Aorta (tissue), 5 donors: ENCODE data around the gene LTB. TPM values are rescaled to one million over a fixed set of nuclear protein-coding genes. Genes with fewer than 3 reads are reported as not detected.
A peak's percentile ranks its signal among the peaks of the same experiment; 100 is the strongest.

Experiments used
- ATAC-seq: fragments of 200-7000 bp; cut with Tn5 transposase; one replicate; pipeline ENCODE4 v1.9.1; 2022; ENCODE audit warnings: moderate library complexity; ENCODE audit not compliant: low FRiP score
- DNase-seq, 2 donors: peaks; one replicate each; pipeline ENCODE4 v3.0.0-alpha.2; 2020
- H3K27ac ChIP-seq, 2 donors: one replicate each; pipeline ENCODE4 v1.5.1; 2013; ENCODE audit warnings: low read length in 2 of 2, mild to moderate bottlenecking in 2 of 2, moderate library complexity in 2 of 2, control low read depth in 1 of 2, inconsistent platforms in 1 of 2, low read depth in 1 of 2
- H3K27me3 ChIP-seq, 2 donors: one replicate each; pipeline ENCODE4 v1.6.1; 2013; ENCODE audit warnings: control low read depth in 1 of 2, low read length in 1 of 2, mild to moderate bottlenecking in 1 of 2, moderate library complexity in 1 of 2; ENCODE audit not compliant: insufficient read depth in 2 of 2, control insufficient read depth in 1 of 2
- H3K36me3 ChIP-seq, 2 donors: one replicate each; pipeline ENCODE4 v1.6.1; 2013; ENCODE audit warnings: control low read depth in 1 of 2, low read length in 1 of 2, mild to moderate bottlenecking in 1 of 2; ENCODE audit not compliant: insufficient read depth in 2 of 2, control insufficient read depth in 1 of 2
- H3K4me1 ChIP-seq, 2 donors: one replicate each; pipeline ENCODE4 v1.6.1; 2013; ENCODE audit warnings: low read length in 2 of 2, control low read depth in 1 of 2, mild to moderate bottlenecking in 1 of 2, moderate library complexity in 1 of 2; ENCODE audit not compliant: insufficient read depth in 2 of 2, control insufficient read depth in 1 of 2
- H3K4me3 ChIP-seq, 2 donors: one replicate each; pipeline ENCODE4 v1.5.1; 2013; ENCODE audit warnings: low read length in 2 of 2, control low read depth in 1 of 2, mild to moderate bottlenecking in 1 of 2
- H3K9me3 ChIP-seq: one replicate; pipeline ENCODE4 v1.6.1; 2013; ENCODE audit warnings: mild to moderate bottlenecking, low read length; ENCODE audit not compliant: control insufficient read depth
- WGBS, 2 donors: extraction: QIAGEN DNeasy Blood & Tissue Kit; methylation state at CpG; one replicate each; pipeline ENCODE4 v1.1.7; 2013; 5-methylcytosine and 5-hydroxymethylcytosine counted together
- intact Hi-C, 2 donors: fragments of 100-400 bp; cut with DNase I; formaldehyde crosslinking; loops; one replicate each; pipeline versions ENCODE4 v1.14.2 to v1.15.0; 2022
- polyA plus RNA-seq, 2 donors: library from polyadenylated mRNA; stranded (reverse); fragments of 200-250 nt; gene quantifications; one replicate each; pipeline ENCODE4 v1.2.3, GENCODE V29; 2013
- total RNA-seq, 2 donors: library from RNA; stranded (reverse); fragmentation: NEBNext Ultra II Directional; extraction: Animal tissue kit (Norgen Biotek cat#: 25700); gene quantifications; one replicate each; pipeline ENCODE4 v1.2.1, GENCODE V29; 2021
- donor health status: healthy with polysubstance abuse.
- donor health status: Bipolar disorder and iron deficiency.
- donor health status: DM: no; HTN: no; CAD: no.
- donor health status: DM: no; HTN: no; CAD: no.
- donor health status: DM: yes; HTN: yes; CAD: no.

The LTB gene
- total and polyA plus RNA-seq, 4 donors = 0.88 to 3.6 (median 2.0) TPM

- no peaks in the 10 kb centered on the region for H3K9me3 ChIP-seq
- H3K36me3 ChIP-seq = no peaks in the 10 kb centered on the region
- WGBS, 2 donors = 79 to 86% methylated on average over 14 of the region's 14 CpGs
- DNase-seq (no peak), ATAC-seq (no peak)
- intact Hi-C loops = no loop called here
- no peaks in the 10 kb centered on the region for H3K4me1 ChIP-seq
- no peak overlapping the region for H3K27ac ChIP-seq
- H3K4me3 ChIP-seq = no peak overlapping the region
- no peaks in the 10 kb centered on the region for H3K27me3 ChIP-seq
Measured at GRCh38 chr6:31574106-31575061, 7.8 kb downstream of the LTB start.

DNA sequence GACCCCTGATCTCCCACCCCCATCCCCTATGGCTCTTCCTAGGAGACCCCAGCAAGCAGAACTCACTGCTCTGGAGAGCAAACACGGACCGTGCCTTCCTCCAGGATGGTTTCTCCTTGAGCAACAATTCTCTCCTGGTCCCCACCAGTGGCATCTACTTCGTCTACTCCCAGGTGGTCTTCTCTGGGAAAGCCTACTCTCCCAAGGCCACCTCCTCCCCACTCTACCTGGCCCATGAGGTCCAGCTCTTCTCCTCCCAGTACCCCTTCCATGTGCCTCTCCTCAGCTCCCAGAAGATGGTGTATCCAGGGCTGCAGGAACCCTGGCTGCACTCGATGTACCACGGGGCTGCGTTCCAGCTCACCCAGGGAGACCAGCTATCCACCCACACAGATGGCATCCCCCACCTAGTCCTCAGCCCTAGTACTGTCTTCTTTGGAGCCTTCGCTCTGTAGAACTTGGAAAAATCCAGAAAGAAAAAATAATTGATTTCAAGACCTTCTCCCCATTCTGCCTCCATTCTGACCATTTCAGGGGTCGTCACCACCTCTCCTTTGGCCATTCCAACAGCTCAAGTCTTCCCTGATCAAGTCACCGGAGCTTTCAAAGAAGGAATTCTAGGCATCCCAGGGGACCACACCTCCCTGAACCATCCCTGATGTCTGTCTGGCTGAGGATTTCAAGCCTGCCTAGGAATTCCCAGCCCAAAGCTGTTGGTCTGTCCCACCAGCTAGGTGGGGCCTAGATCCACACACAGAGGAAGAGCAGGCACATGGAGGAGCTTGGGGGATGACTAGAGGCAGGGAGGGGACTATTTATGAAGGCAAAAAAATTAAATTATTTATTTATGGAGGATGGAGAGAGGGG, 8.8 kb downstream of the LTB start:
- DNase-seq = no peak
- Histone ChIP-seq H3K36me3 (no peaks in the 10 kb centered on the region), H3K9me3 (no peaks in the 10 kb centered on the region), H3K27me3 (peaks cover 0 to 2% of the 10 kb centered on the region in 2 donors), H3K4me1 (no peaks in the 10 kb centered on the region), H3K4me3 (no peak overlapping the region), H3K27ac (no peak overlapping the region)
- intact Hi-C loops = no loop called here
- ATAC-seq = no peak
- 88 to 89% methylated on average over 9 of the region's 9 CpGs for WGBS, 2 donors

DNA sequence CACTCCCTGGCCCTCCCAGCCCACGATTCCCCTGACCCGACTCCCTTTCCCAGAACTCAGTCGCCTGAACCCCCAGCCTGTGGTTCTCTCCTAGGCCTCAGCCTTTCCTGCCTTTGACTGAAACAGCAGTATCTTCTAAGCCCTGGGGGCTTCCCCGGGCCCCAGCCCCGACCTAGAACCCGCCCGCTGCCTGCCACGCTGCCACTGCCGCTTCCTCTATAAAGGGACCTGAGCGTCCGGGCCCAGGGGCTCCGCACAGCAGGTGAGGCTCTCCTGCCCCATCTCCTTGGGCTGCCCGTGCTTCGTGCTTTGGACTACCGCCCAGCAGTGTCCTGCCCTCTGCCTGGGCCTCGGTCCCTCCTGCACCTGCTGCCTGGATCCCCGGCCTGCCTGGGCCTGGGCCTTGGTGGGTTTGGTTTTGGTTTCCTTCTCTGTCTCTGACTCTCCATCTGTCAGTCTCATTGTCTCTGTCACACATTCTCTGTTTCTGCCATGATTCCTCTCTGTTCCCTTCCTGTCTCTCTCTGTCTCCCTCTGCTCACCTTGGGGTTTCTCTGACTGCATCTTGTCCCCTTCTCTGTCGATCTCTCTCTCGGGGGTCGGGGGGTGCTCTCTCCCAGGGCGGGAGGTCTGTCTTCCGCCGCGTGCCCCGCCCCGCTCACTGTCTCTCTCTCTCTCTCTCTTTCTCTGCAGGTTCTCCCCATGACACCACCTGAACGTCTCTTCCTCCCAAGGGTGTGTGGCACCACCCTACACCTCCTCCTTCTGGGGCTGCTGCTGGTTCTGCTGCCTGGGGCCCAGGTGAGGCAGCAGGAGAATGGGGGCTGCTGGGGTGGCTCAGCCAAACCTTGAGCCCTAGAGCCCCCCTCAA, 9.9 kb downstream of the LTB start, which contains the start of gene LTA:
Gene LTA, plus strand, starts transcription at position 249 of the 871 bp plus-strand sequence. Its CDS starts 454 bp downstream, at position 703.
- no peaks in the 10 kb centered on the region for H3K36me3 ChIP-seq
- intact Hi-C loops = no loop called here
- ATAC-seq (peak; percentile 5), DNase-seq (no peak)
- no peaks in the 10 kb centered on the region for H3K4me1 ChIP-seq
- 87% methylated on average over 26 to 27 of the region's 27 CpGs for WGBS, 2 donors
- H3K27ac ChIP-seq = no peak within 1 kb of the TSS
- no peaks in the 10 kb centered on the region for H3K9me3 ChIP-seq
- peaks cover 0 to 2% of the 10 kb centered on the region in 2 donors for H3K27me3 ChIP-seq
- H3K4me3 ChIP-seq = no peak within 1 kb of the TSS

GRCh38 chr6:31569861-31570536, 12.2 kb downstream of the LTB start:
- 77 to 83% methylated on average over 1 of the region's 1 CpG for WGBS, 2 donors
- H3K9me3 ChIP-seq = no peaks in the 10 kb centered on the region
- no peak for DNase-seq
- no peak overlapping the region for H3K27ac ChIP-seq
- no peak for ATAC-seq
- H3K4me3 ChIP-seq = no peak overlapping the region
- no peaks in the 10 kb centered on the region for H3K4me1 ChIP-seq
- H3K36me3 ChIP-seq = no peaks in the 10 kb centered on the region
- intact Hi-C loops = no loop called here
- peaks cover 0 to 2% of the 10 kb centered on the region in 2 donors for H3K27me3 ChIP-seq

DNA sequence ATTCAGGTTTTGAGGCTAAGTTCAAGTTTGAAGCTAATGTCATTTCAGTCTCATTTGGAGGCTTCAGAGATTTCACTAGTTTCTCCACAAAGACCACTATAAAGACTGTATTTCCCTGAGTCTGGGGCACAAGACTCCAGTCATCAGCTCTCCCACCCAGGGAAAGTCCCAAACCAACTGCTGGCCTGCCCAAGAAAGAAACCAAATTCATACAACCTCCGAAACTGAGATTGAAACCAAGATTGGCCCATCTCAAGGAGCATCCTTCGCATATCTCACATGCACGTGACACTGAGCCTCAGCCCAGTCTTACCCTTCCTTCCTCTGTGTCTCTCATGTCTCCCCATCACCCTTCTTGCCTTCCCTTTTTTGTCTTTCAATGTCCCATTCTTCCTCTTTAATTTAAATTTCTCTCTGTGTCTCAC, 13.7 kb downstream of the LTB start:
- peaks cover 0 to 2% of the 10 kb centered on the region in 2 donors for H3K27me3 ChIP-seq
- DNase-seq = no peak
- WGBS, 2 donors = 66 to 80% methylated on average over 3 of the region's 3 CpGs
- no peak for ATAC-seq
- intact Hi-C loops = no loop called here
- no peak overlapping the region for H3K4me3 ChIP-seq
- no peaks in the 10 kb centered on the region for H3K9me3 ChIP-seq
- no peaks in the 10 kb centered on the region for H3K36me3 ChIP-seq
- H3K27ac ChIP-seq = no peak overlapping the region
- no peaks in the 10 kb centered on the region for H3K4me1 ChIP-seq

DNA sequence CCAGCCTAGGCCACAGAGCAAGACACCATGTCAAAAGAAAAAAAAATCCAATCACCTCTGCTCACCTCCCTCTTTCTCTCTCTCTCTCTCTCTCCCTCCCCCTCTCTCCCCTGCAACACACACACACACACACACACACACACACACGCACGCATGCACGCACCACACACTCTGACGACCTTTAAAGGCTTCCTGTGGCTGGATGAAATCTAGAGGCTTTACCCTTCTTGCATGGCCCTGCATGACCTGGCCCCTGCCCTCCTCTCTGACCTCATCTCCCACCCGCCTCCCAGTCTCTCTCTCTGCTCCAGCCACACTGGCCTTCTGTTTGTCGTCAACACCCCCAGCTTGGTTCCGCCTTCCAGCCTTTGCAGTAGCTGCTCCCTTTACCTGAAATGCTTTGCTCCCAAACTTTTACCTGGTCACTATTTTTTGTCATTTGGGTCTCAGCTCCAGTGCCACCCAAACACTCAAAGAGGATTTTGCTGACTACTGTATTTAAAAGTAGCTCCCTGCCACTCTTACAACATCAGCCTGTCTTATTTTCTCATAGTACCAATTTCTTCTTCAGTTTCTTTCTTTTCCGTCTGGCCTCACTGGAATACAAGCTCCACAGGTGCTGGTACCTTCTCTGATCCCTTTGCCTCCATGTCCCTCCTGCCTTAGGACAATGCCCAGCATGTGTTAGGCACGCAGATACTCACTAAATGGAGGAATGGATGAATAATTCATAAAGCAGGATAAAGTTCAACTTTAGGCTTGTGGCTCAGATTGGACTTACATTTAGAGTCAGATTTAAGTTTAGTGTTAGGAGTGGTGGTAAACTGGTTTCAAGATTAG, 14.5 kb downstream of the LTB start:
- DNase-seq = no peak
- WGBS, 2 donors = 24 to 26% methylated on average over 9 of the region's 9 CpGs
- Histone ChIP-seq H3K27me3 (peaks cover 0 to 2% of the 10 kb centered on the region in 2 donors), H3K4me1 (no peaks in the 10 kb centered on the region), H3K36me3 (no peaks in the 10 kb centered on the region), H3K27ac (no peak overlapping the region), H3K4me3 (no peak overlapping the region), H3K9me3 (no peaks in the 10 kb centered on the region)
- intact Hi-C loops = no loop called here
- ATAC-seq = no peak

DNA sequence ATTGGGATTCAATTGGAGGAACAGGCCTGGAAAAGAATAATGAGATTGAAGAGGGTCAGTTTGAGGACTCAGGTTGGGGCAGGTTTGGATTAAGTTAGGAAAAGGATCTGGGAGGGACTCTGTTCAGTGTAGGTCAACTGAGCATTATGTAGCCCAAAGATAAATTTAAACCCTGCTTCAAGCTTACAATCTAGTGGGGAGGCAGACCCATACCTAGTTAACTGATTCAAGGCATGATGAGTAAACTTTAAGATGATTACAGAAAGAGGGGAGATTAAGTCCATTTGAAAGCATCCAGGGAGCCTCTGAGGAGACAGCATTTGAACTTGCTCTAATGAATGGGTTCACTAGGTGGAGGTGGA, 21.5 kb downstream of the LTB start:
- Histone ChIP-seq H3K9me3 (no peaks in the 10 kb centered on the region), H3K4me1 (no peaks in the 10 kb centered on the region), H3K36me3 (peaks cover 0 to 3% of the 10 kb centered on the region in 2 donors), H3K27me3 (no peaks in the 10 kb centered on the region), H3K27ac (no peak overlapping the region), H3K4me3 (no peak overlapping the region)
- ATAC-seq (no peak), DNase-seq (no peak)
- intact Hi-C loops = no loop called here
